DMS53 treated with DMSO at 0.1 percent for 48 hours (cell line): ENCODE measurements around the gene KDM4B.

ENCODE experiments used
- DNase-seq: peaks from one replicate; lab custom pipeline; 2025; ENCODE audit not compliant: unreplicated experiment; lab: John Stamatoyannopoulos, UW

The KDM4B gene

GRCh38 chr19:5086230-5086629, 117.3 kb downstream of the KDM4B start:
- DNase-seq, result no peak

GRCh38 chr19:5086725-5087439, 118.0 kb downstream of the KDM4B start:
- no peak for DNase-seq

- DNase-seq, result no peak
Measured at GRCh38 chr19:5089283-5089682, 120.4 kb downstream of the KDM4B start.

- DNase-seq, result no peak
Measured at GRCh38 chr19:5090465-5091017, 121.6 kb downstream of the KDM4B start.

- no peak for DNase-seq
Measured at GRCh38 chr19:5091018-5091683, 122.2 kb downstream of the KDM4B start.

GRCh38 chr19:5091684-5092480, 123.0 kb downstream of the KDM4B start:
- DNase-seq, result no peak

- no peak for DNase-seq
Measured at GRCh38 chr19:5092481-5092843, 123.5 kb downstream of the KDM4B start.

- DNase-seq, result no peak
Measured at GRCh38 chr19:5093297-5093928, 124.5 kb downstream of the KDM4B start.

- DNase-seq, result no peak
Measured at GRCh38 chr19:5093948-5094718, 125.2 kb downstream of the KDM4B start.

GRCh38 chr19:5094768-5095567, 126.1 kb downstream of the KDM4B start:
- no peak for DNase-seq

- DNase-seq, result no peak
Measured at GRCh38 chr19:5095568-5095850, 126.6 kb downstream of the KDM4B start.

- DNase-seq, result no peak
Measured at GRCh38 chr19:5096536-5096935, 127.6 kb downstream of the KDM4B start.

- DNase-seq, result no peak
Measured at GRCh38 chr19:5097331-5097930, 128.5 kb downstream of the KDM4B start.

GRCh38 chr19:5097959-5098623, 129.2 kb downstream of the KDM4B start:
- DNase-seq, result no peak

GRCh38 chr19:5098646-5099045, 129.7 kb downstream of the KDM4B start:
- no peak for DNase-seq

- DNase-seq, result no peak
Measured at GRCh38 chr19:5099701-5100221, 130.8 kb downstream of the KDM4B start.

- DNase-seq, result no peak
Measured at GRCh38 chr19:5101871-5102270, 133.0 kb downstream of the KDM4B start.

GRCh38 chr19:5102520-5102919, 133.6 kb downstream of the KDM4B start:
- DNase-seq, result no peak
